HCT116 (cell line): Measurements from ENCODE around the gene MAP3K7CL.

Source experiments
- CEBPB ChIP-seq: IDR thresholded peaks from 2 replicates; pipeline ENCODE4 v1.6.1; 2012; ENCODE audit warnings: low read depth
- CTCF ChIP-seq, 3 experiments: fragments of 200-600 bp in 1 of 3; sonication (generic) in 1 of 3; IDR thresholded peaks in 2 of 3; conservative IDR thresholded peaks in 1 of 3; 2 replicates each; pipeline ENCODE4 v1.5.1; 2012 to 2017; ENCODE audit warnings: low read depth in 2 of 3, low read length in 2 of 3, antibody characterized with exemption in 1 of 3, borderline replicate concordance in 1 of 3, control low read depth in 1 of 3, mild to moderate bottlenecking in 1 of 3, mixed read lengths in 1 of 3, mixed run types in 1 of 3, moderate library complexity in 1 of 3; ENCODE audit not compliant: insufficient read depth in 1 of 3
- EZH2 ChIP-seq: fragments of 200-600 bp; sonication (generic); IDR thresholded peaks from 2 replicates; pipeline ENCODE4 v1.6.1; 2017; ENCODE audit warnings: antibody characterized with exemption, mixed run types
- EZH2phosphoT487 ChIP-seq: fragments of 200-600 bp; IDR thresholded peaks from 2 replicates; pipeline ENCODE4 v1.6.1; 2018; ENCODE audit warnings: antibody characterized with exemption, borderline replicate concordance
- POLR2A ChIP-seq: IDR thresholded peaks from 2 replicates; pipeline ENCODE4 v1.7.0; 2011; ENCODE audit warnings: borderline replicate concordance; ENCODE audit not compliant: insufficient read depth, insufficient read length; ENCODE audit errors: extremely low read depth
- POLR2AphosphoS5 ChIP-seq: IDR thresholded peaks from 2 replicates; pipeline ENCODE4 v1.6.1; 2011; ENCODE audit warnings: mild to moderate bottlenecking, low read depth, low read length, moderate library complexity
- REST ChIP-seq: IDR thresholded peaks from 2 replicates; pipeline ENCODE4 v1.6.1; 2012; ENCODE audit warnings: low read depth
- SIN3A ChIP-seq: IDR thresholded peaks from 2 replicates; pipeline ENCODE4 v1.6.1; 2012; ENCODE audit warnings: low read depth
- ZFX ChIP-seq: fragments of 450-650 bp; IDR thresholded peaks from 2 replicates; pipeline ENCODE4 v1.6.1; 2017

GRCh38 chr21:29175408-29176134, 45.1 kb downstream of the MAP3K7CL start:
- no peak for TF ChIP-seq CTCF (IDR thresholded peaks at IDR 0.05 in 2 of 3, conservative IDR thresholded peaks at IDR 0.05 in 1 of 3; ENCODE audit: borderline replicate concordance in 1 of 3, insufficient read depth in 1 of 3, low read depth in 2 of 3, low read length in 2 of 3)
- TF ChIP-seq CEBPB: no peak
- no peak for TF ChIP-seq ZFX
- no peak for TF ChIP-seq EZH2
- no peak for TF ChIP-seq REST
- no peak for TF ChIP-seq POLR2AphosphoS5
- no peak for TF ChIP-seq POLR2A
- no peak for TF ChIP-seq EZH2phosphoT487
- no peak for TF ChIP-seq SIN3A
